ENCODE results near the gene SLC26A1.
"Not testable (repeated sequence)": the region's sequence is repeated elsewhere in the genome, so short reads cannot be mapped to it uniquely, and the experiment has no call there.

DNA sequence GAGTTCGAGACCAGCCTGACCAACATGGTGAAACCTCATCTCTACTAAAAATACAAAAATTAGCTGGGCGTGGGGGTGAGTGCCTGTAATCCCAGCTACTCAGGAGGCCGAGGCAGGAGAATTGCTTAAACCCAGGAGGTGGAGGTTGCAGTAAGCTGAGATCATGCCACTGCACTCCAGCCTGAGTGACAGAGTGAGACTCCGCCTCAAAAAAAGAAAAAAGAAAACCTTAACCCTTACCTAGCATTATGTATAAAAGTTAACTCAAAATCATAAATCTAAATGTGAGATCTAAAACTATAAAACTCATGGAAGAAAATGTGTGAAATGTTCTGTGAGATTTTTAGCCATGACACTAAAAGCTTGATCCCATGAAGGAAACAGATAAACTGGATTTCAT, 53.7 kb downstream of the SLC26A1 start:
- TF ChIP-seq, protein P1, sequence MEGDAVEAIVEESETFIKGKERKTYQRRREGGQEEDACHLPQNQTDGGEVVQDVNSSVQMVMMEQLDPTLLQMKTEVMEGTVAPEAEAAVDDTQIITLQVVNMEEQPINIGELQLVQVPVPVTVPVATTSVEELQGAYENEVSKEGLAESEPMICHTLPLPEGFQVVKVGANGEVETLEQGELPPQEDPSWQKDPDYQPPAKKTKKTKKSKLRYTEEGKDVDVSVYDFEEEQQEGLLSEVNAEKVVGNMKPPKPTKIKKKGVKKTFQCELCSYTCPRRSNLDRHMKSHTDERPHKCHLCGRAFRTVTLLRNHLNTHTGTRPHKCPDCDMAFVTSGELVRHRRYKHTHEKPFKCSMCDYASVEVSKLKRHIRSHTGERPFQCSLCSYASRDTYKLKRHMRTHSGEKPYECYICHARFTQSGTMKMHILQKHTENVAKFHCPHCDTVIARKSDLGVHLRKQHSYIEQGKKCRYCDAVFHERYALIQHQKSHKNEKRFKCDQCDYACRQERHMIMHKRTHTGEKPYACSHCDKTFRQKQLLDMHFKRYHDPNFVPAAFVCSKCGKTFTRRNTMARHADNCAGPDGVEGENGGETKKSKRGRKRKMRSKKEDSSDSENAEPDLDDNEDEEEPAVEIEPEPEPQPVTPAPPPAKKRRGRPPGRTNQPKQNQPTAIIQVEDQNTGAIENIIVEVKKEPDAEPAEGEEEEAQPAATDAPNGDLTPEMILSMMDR (IDR thresholded peaks at IDR 0.05) = not testable (repeated sequence)
- TF ChIP-seq POLR2A (IDR thresholded peaks at IDR 0.05); EP300 (IDR thresholded peaks at IDR 0.05; ENCODE audit: low read depth); POLR2AphosphoS5 (IDR thresholded peaks at IDR 0.05): not testable (repeated sequence)

All from transverse colon (tissue), 4 donors.